Calu3 (cell line): ENCODE measurements around the gene SHISA2. TPM values are rescaled to one million over a fixed set of nuclear protein-coding genes. Genes with fewer than 3 reads are reported as not detected.

ENCODE experiments used
- BruUV-seq: library from RNA; stranded (reverse); fragments of 400-500 nt; replicated peaks from 2 replicates; lab custom pipeline; 2021; lab: Mats Ljungman, UMichigan
- CTCF ChIA-PET: fragments of 300-600 bp; sonication (Branson Sonifier 250); formaldehyde crosslinking; loops from one replicate; lab custom pipeline; 2022; ENCODE audit warnings: antibody characterized with exemption; lab: Charles Lee
- DNase-seq: peaks from one replicate; pipeline ENCODE4 v3.0.0; 2022
- H3K27ac Mint-ChIP-seq: one replicate; pipeline ENCODE4 v1.8.0; 2022; ENCODE audit warnings: mixed read lengths; ENCODE audit not compliant: unreplicated experiment
- H3K27me3 Mint-ChIP-seq: one replicate; pipeline ENCODE4 v1.8.0; 2022; ENCODE audit warnings: mixed read lengths; ENCODE audit not compliant: unreplicated experiment
- H3K36me3 Mint-ChIP-seq: one replicate; pipeline ENCODE4 v1.8.0; 2022; ENCODE audit warnings: mild to moderate bottlenecking, moderate library complexity, mixed read lengths; ENCODE audit not compliant: insufficient read depth, unreplicated experiment
- H3K4me1 Mint-ChIP-seq: one replicate; pipeline ENCODE4 v1.8.0; 2022; ENCODE audit warnings: mild to moderate bottlenecking, low read depth, mixed read lengths; ENCODE audit not compliant: unreplicated experiment
- H3K4me3 Mint-ChIP-seq: one replicate; pipeline ENCODE4 v1.8.0; 2022; ENCODE audit warnings: mild to moderate bottlenecking, low read depth, moderate library complexity, mixed read lengths; ENCODE audit not compliant: unreplicated experiment
- H3K9me3 Mint-ChIP-seq: one replicate; pipeline ENCODE4 v1.8.0; 2022; ENCODE audit warnings: low read depth, mixed read lengths; ENCODE audit not compliant: unreplicated experiment
- intact Hi-C: fragments of 100-400 bp; cut with micrococcal nuclease; formaldehyde crosslinking; loops from one replicate; pipeline ENCODE4 v1.10.0; 2022; ENCODE audit not compliant: unreplicated experiment
- total RNA-seq: library from RNA; stranded (reverse); gene quantifications from 2 replicates; pipeline ENCODE4 v1.2.3, GENCODE V29; 2022
- TF ChIP-seq, protein P1 (sequence below): fragments of 200-600 bp; IDR thresholded peaks from one replicate; pipeline ENCODE4 v1.8.0; 2022; ENCODE audit warnings: antibody characterized with exemption; ENCODE audit not compliant: unreplicated experiment

The SHISA2 gene
- total RNA-seq, 1 experiment from 2014 or later, result 23.2 TPM

DNA sequence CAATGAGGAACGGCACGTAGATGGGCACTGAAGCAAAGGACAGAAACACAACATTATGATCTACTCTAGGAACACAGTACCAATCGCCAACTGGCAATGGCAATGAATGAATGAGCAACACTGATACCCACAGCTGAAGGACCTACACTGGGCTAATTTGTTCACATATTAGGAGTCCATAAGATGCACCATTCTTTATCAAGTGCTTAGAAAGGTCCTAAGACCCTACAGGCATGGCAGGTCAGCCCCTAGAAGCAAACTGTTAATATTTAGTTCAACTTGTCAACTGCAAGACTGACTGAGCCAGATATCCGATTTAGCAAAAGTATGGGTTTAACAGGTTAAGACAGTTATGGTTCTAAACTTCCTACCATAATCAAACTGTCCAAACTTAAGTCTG lies 4.8 kb downstream of the SHISA2 start:
- Mint-ChIP-seq H3K27ac (no peak overlapping the region), H3K36me3 (peaks cover 12% of the 10 kb centered on the region), H3K4me3 (no peak overlapping the region), H3K4me1 (no peaks in the 10 kb centered on the region), H3K27me3 (no peaks in the 10 kb centered on the region), H3K9me3 (no peaks in the 10 kb centered on the region)
- CTCF ChIA-PET, result no interaction called here
- intact Hi-C loops, result no loop called here
- BruUV-seq, result no TSS peak
- DNase-seq, result no peak
- TF ChIP-seq, protein P1, sequence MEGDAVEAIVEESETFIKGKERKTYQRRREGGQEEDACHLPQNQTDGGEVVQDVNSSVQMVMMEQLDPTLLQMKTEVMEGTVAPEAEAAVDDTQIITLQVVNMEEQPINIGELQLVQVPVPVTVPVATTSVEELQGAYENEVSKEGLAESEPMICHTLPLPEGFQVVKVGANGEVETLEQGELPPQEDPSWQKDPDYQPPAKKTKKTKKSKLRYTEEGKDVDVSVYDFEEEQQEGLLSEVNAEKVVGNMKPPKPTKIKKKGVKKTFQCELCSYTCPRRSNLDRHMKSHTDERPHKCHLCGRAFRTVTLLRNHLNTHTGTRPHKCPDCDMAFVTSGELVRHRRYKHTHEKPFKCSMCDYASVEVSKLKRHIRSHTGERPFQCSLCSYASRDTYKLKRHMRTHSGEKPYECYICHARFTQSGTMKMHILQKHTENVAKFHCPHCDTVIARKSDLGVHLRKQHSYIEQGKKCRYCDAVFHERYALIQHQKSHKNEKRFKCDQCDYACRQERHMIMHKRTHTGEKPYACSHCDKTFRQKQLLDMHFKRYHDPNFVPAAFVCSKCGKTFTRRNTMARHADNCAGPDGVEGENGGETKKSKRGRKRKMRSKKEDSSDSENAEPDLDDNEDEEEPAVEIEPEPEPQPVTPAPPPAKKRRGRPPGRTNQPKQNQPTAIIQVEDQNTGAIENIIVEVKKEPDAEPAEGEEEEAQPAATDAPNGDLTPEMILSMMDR, result no peak

DNA sequence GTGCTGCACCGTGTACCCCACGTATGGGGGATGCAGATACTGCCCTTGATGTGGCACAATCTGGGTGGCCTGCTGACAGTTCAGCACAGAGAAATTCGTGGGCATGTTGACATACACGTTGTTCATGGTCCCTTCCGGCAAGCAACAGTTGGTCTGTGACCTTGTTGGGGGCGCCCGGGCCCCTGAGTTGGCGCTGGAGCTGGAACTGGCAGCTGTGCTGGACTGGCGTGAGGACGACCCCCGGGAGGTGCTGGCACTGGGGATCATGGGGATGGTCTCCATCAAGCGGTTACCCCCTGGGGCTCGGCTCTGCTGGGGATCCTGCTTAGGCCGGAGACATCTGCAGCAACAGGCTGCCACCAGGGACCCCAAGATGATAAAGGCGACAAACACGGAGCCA lies 5.2 kb downstream of the SHISA2 start:
- no peaks in the 10 kb centered on the region for H3K27me3 Mint-ChIP-seq
- CTCF ChIA-PET, result no interaction called here
- peaks cover 8% of the 10 kb centered on the region for H3K36me3 Mint-ChIP-seq
- H3K4me1 Mint-ChIP-seq, result no peaks in the 10 kb centered on the region
- H3K4me3 Mint-ChIP-seq, result no peak overlapping the region
- BruUV-seq, result no TSS peak
- no peak overlapping the region for H3K27ac Mint-ChIP-seq
- intact Hi-C loops, result no loop called here
- no peaks in the 10 kb centered on the region for H3K9me3 Mint-ChIP-seq
- TF ChIP-seq, protein P1, result no peak
- no peak for DNase-seq

DNA sequence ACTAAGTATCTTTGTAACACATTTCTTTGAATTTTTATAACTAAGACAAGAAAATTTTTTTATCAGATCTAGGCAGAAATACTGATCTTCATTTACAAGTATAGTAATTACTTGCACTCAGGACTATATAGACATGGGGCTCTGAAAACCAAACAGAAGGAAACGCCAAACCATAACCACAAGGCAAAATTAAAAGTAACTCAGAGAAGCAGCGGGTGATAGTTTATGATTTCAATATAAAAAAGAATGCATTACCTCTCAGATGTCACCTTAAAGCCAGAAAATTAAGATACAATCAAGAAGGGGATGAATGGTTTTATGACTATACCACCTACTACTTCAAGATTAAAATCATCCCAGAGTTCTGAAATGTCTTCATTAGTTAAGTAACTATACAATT lies 6.7 kb downstream of the SHISA2 start:
- H3K4me3 Mint-ChIP-seq, result no peak overlapping the region
- H3K27ac Mint-ChIP-seq, result no peak overlapping the region
- BruUV-seq, result no TSS peak
- TF ChIP-seq, protein P1, result no peak
- H3K4me1 Mint-ChIP-seq, result no peaks in the 10 kb centered on the region
- no peaks in the 10 kb centered on the region for H3K27me3 Mint-ChIP-seq
- H3K9me3 Mint-ChIP-seq, result no peaks in the 10 kb centered on the region
- CTCF ChIA-PET, result no interaction called here
- H3K36me3 Mint-ChIP-seq, result peaks cover 7% of the 10 kb centered on the region
- no peak for DNase-seq
- intact Hi-C loops, result no loop called here

DNA sequence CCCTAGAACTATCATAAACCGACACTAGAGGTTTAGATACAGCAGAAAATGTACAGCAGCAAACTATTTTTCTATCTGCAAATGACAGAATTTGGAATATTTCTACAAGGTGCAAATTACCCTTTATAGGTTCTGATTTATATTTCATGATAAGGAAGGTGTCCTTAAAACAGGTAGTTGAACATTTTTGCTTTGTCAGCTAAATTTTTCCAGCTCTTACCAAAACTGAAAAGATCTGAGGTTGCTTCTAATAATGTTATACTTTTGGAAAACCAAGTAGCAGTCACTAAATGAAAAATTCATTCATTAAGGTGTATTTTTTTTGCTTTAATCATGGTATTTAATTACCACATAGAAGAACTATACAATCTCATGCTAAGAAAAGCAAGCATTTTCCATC lies 9.0 kb downstream of the SHISA2 start:
- BruUV-seq, result no TSS peak
- TF ChIP-seq, protein P1, result no peak
- Mint-ChIP-seq H3K27ac (no peak overlapping the region), H3K27me3 (no peaks in the 10 kb centered on the region), H3K4me3 (no peak overlapping the region), H3K9me3 (no peaks in the 10 kb centered on the region), H3K36me3 (no peaks in the 10 kb centered on the region), H3K4me1 (no peaks in the 10 kb centered on the region)
- intact Hi-C loops, result no loop called here
- CTCF ChIA-PET, result no interaction called here
- DNase-seq, result no peak
